ENCODE measurements around the gene SLC6A20.

DNA sequence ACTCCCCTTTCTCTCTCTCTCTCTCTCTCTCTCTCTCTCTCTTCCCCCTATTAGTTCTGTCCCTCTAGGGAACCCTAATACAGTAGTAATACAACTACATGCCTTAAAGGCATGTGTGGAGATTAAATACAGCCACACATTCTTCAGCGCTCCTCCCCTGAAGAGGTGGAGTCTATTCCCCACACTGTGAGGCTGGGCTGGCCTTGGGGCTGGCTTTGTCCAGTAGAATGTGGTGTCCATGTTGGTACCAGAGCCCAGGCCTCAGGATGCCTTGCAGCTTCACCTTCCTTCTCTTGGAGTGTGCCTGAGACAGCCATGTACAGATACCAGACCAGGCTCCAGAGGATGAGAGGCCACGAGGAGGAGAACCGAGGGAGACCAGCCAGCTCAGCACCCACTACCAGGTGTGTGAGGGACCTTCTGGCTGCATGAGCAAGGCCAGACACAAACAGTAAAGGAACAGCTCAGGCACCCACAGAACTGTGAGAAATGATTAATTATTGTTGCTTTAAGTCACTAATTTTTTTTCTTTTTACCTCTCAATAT lies 10.7 kb downstream of the SLC6A20 start:
- TF ChIP-seq, protein P1, sequence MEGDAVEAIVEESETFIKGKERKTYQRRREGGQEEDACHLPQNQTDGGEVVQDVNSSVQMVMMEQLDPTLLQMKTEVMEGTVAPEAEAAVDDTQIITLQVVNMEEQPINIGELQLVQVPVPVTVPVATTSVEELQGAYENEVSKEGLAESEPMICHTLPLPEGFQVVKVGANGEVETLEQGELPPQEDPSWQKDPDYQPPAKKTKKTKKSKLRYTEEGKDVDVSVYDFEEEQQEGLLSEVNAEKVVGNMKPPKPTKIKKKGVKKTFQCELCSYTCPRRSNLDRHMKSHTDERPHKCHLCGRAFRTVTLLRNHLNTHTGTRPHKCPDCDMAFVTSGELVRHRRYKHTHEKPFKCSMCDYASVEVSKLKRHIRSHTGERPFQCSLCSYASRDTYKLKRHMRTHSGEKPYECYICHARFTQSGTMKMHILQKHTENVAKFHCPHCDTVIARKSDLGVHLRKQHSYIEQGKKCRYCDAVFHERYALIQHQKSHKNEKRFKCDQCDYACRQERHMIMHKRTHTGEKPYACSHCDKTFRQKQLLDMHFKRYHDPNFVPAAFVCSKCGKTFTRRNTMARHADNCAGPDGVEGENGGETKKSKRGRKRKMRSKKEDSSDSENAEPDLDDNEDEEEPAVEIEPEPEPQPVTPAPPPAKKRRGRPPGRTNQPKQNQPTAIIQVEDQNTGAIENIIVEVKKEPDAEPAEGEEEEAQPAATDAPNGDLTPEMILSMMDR (IDR thresholded peaks at IDR 0.05): no peak
- no peak for TF ChIP-seq POLR2A (IDR thresholded peaks at IDR 0.05)

All from lower leg skin (tissue), 3 donors.